GM21619 (cell line): ENCODE measurements around the gene GSK3B.

Experiments used
- ATAC-seq: cut with Tn5 transposase; IDR thresholded peaks from one replicate; pipeline ENCODE4 v1.9.1; 2021; ENCODE audit not compliant: unreplicated experiment

The GSK3B gene

DNA sequence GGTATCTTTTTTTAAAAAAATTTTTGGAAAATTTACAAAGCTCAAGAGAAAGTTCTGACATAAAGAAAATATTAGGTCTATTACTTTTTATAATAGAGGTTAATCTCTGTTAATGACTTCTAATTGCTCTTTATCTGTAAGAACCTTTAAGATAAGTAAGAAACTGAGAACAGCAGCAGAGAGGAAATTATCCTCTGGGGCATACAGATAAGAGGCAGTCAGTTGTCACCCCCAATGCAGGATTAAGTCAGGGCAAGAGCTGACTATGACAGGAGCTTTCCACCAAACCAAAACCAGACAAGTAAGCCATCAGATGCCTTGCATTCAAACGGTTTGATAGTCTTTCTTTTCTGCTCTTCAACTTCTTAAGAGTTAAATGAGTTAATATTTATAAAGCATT, 149.0 kb downstream of the GSK3B start:
- ATAC-seq = no peak

- ATAC-seq = peak; percentile 70
Observed at GRCh38 chr3:119944091-119944490, 150.2 kb downstream of the GSK3B start.

DNA sequence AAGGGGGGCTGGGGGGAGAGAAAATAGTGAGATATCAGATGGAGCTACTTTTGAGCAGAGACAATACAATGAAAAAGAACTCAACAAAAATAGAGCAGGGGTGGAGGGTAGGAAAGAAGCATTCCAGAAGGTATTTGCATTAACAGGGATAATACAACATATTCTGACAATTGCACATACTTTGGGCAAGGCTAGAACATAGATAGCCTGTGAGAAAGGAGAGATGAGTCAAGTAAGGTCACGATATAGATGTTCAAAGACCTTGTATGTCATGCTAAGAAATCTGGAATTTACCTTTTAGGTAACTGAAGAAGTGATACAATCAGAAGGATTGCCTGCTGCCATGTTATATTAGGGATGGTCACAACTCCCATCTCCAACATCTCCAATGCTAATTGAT, 155.2 kb downstream of the GSK3B start:
- ATAC-seq = no peak

GRCh38 chr3:119937229-119937628, 157.0 kb downstream of the GSK3B start:
- peak; percentile 96 for ATAC-seq

DNA sequence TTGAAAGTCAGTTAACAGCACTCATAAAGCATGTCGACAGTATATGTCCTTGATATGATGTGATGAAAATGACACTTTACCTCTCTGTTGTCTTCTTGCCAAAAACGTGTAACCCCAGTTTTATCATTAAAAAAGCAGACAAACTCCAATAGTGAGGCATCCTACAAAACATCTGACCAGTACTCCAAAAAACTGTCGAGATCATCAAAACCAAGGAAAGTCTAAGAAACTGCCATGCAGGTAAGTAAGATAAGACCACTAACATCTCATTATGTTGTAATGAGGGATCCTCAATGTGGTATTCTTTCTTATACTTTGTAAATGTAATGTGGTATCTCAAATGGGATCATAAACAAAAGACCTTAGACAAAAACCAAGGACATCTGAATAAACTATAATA, 160.0 kb downstream of the GSK3B start:
- ATAC-seq = no peak

- ATAC-seq = no peak
Observed at GRCh38 chr3:119933207-119933606, 161.0 kb downstream of the GSK3B start.

GRCh38 chr3:119930286-119930685, 164.0 kb downstream of the GSK3B start:
- ATAC-seq = no peak

- no peak for ATAC-seq
Observed at GRCh38 chr3:119927190-119927589, 167.1 kb downstream of the GSK3B start.

DNA sequence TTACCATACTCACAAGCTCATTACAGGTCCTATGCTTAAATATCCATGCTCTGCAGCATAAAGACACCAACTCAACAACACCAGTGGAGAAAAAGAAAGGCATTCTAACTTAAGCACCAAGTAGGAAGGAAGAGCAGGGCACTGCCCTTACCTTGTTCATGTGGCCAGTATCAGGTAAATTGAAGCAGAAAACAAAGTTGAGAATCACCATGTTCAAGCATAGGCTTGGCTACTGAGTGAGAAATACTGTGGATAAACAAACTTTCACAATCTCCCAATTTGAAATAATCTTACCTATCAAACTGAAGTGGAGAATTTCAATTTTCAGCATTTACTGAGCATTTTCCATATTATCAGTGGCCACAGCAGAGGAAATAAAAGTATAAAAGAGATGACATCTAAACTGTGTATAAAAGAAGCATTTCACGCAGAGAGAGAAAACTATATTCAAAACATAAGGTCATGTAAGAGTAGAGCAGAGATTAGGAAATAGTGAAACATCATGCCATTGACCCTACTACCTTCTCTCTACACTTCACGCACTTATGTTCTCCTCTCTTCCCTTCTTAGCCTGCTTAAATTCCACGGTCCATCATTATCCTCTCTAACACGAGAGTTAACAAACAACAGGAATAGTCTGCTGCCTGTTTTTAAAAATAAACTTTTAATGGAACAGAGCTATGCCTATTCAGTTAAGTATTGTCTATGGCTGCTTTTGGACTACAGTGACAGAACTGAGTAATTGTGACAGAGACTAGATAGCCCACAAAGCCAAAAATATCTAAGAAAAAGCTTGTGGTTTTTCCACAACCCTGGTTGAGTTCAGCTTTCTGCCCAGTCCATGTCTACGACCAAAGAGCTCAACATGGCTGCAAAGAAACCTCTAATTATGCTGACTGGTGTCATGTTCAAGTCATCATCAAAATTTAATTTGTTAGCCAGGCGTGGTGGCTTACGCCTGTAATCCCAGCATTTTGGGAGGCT, 169.8 kb downstream of the GSK3B start:
- ATAC-seq = no peak

DNA sequence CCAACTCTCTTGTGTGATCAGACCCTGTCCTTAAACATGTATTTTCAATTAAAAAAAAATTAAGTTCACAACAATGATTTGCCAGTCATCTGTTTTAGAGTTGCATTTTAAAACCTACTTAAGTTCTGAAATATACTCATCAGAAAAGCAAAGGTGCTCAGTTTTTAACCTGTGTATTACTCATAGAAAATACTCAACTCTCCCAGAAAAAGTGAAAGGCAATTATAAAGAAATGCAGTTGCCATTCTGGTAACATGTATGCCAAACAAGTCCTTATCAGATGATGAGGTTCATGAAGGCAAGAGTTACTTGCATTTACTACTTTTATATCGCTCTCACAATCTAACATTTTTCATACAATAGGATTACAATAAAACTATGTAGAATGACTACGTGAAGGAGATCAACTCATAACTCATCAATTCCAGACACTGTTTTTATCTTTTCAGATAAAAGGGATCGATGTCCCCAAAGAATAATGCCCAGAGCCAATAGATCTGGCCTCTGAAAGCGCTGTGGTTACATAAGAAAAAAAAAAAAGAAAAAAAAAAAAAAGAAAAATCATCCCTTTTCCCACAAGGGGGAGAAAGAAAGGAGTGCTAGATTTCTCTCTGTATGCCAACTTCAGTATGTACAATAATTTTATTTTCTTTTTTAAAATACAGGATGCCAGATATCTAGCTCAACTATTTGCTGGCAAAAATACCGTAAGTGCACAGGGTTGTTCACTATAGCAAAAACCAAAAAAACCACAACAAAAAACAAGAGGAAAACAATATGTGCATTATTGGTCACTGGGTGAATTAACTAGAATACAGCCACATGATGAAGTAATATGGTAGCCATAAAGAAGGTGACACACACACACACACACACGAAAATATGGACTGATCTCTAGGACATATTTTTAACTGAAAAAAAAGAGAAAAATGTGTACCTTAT, 175.0 kb downstream of the GSK3B start:
- ATAC-seq = no peak

DNA sequence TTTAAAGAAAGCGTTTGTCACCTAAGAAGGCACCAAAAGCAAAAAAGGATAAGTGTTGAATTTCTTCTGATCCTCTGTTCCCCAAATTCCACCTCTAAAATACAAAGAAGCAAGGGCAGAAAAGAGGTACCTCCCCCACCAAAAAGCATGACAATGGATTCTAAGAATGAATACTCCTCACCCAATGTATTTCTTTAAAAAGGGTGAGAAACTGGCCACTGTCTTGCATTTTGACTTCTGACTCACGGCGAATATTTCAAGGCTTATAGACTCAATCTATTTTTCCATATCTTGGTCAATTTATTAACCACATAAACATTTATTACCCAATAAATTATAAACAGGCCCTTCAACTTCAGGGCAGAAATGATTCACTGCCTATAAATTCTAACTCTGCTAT, 181.2 kb downstream of the GSK3B start:
- ATAC-seq = no peak

DNA sequence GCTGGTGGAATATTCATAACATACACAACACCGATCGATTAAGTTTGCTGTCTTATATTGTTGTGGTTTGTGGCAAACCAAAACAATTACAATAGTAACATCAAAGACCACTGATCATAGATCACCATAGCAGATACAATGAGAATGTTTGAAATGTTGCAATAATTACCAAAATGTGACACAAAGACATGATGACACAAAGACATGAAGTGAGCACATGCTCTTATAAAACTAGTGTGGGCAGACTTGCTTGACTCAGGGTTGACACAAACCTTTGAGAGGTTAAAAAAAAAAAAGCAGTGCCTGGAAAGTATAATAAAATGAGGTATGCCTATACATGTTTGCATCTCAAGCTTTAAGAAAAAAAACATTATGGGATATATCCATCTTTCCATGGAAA, 182.0 kb downstream of the GSK3B start:
- no peak for ATAC-seq

GRCh38 chr3:119911748-119912147, 182.5 kb downstream of the GSK3B start:
- ATAC-seq = no peak

- ATAC-seq = no peak
Observed at GRCh38 chr3:119902061-119902460, 192.2 kb downstream of the GSK3B start.

DNA sequence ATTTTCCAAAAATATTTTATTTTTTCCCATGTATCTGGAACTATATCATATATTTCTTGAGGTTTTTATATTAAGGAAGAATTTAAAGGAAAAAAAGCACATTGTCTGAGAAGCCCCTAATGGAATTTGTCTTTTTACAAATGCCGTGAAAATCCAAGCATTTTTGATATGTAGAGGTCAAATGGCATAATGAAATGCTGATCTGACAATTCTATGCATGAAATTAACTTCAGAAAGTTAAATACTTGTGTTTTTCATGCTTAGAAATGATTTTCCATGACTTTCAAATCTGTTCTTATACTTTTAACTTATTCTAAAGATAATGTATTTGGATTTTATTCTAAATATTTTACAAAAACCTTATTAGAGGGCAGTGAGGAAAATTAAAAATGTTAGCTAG, 193.1 kb downstream of the GSK3B start:
- ATAC-seq = no peak

DNA sequence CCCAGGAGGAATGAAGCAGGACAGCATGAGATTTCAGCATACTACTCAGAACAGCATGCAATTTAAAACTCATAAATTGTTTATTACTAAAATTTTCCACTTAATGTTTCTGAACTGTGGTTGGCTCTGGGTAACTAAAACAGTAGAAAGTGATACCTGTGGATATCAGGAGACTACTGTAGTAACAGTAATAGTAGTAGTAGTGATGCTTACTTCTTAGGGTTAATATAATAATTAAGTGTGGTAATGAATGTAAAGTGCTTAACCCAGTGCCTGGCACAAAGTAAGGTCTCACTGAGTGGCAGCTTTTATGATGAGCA, 195.1 kb downstream of the GSK3B start:
- no peak for ATAC-seq

DNA sequence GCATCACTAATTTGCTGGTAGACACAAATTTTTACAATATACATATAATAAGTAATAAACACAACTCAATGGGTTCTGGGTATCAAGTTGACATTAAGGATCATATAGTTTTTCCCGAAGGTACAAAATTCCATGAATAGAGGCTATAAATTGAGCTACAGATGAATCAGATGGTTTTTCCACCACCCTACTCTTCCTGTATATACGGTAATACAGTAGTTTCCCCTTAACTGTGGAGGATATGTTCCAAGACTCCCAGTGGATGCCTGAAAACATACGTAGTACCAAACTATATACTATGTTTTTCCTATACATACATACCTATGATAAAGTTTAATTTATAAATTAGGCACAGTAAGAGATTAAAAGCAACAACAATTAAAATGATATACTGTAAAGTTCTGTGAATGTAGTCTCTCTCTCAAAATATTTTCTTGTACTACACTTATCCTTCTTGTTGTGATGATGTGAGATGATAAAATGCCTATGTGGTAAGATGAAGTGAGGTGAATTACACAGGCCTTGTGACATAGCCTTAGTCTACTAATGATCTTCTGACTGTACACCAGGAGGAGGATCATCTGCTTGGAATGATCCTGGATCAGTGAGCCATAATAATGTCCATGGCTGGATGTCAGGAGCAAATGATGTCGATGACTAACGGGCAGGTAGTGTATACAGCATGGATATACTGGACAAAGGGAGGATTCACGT, 195.6 kb downstream of the GSK3B start:
- ATAC-seq = no peak

GRCh38 chr3:119894195-119894594, 200.1 kb downstream of the GSK3B start:
- ATAC-seq = no peak

DNA sequence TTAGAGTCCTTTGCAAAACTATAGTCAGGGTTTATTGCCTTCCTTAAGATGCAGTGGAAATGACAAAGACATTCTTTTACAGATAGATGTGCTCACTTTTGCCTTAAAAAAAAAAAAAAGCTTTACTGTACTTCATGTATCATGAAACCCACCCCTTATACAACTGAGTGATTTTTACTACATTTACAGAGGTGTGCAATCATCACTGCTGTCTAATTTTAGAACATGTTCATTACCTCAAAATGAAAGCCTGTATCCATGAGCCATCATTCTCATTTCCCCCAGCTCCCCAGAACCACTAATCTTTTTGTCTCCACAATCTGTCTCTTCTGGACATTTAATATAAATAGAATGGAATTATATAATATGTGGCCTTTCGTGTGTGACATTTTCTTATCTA, 200.5 kb downstream of the GSK3B start:
- ATAC-seq = no peak

GRCh38 chr3:119891944-119892721, 202.1 kb downstream of the GSK3B start:
- ATAC-seq = peak; percentile 71
